Dendritic cell treated with granulocyte-macrophage colony-stimulating factor and Interleukin-4, amounts not matched to agents 40 ng/mL and 50 ng/mL, for 4 days (primary cell): ENCODE data around the gene CHST5.
A peak's percentile ranks its signal among the peaks of the same experiment; 100 is the strongest.
"Not testable (repeated sequence)": the region's sequence is repeated elsewhere in the genome, so short reads cannot be mapped to it uniquely, and the experiment has no call there.

Experiments used
- H3K27ac Mint-ChIP-seq: one replicate; pipeline ENCODE4 v1.8.0; 2022; ENCODE audit warnings: mild to moderate bottlenecking, mixed read lengths
- H3K27me3 Mint-ChIP-seq: one replicate; pipeline ENCODE4 v1.8.0; 2022; ENCODE audit warnings: mild to moderate bottlenecking, mixed read lengths
- H3K36me3 Mint-ChIP-seq: one replicate; pipeline ENCODE4 v1.8.0; 2022; ENCODE audit warnings: low read depth, mixed read lengths
- H3K4me1 Mint-ChIP-seq: one replicate; pipeline ENCODE4 v1.8.0; 2022; ENCODE audit warnings: low read depth, mixed read lengths
- H3K4me3 Mint-ChIP-seq: one replicate; pipeline ENCODE4 v1.8.0; 2022; ENCODE audit warnings: mild to moderate bottlenecking, moderate library complexity, mixed read lengths
- H3K9me3 Mint-ChIP-seq: one replicate; pipeline ENCODE4 v1.8.0; 2022; ENCODE audit warnings: mixed read lengths
- intact Hi-C: fragments of 100-400 bp; cut with micrococcal nuclease; formaldehyde crosslinking; loops from one replicate; pipeline ENCODE4 v1.15.0; 2022

The CHST5 gene

GRCh38 chr16:75565640-75566039 lies 29.7 kb upstream of the CHST5 start:
- Mint-ChIP-seq H3K27ac (peak overlapping the region; percentile 84), H3K4me3 (peak overlapping the region; percentile 96), H3K36me3 (peaks cover 39% of the 10 kb centered on the region), H3K9me3 (no peaks in the 10 kb centered on the region), H3K4me1 (peaks cover 41% of the 10 kb centered on the region), H3K27me3 (peaks cover 21% of the 10 kb centered on the region)
- intact Hi-C loops = loop anchor here (1.0 to 5.0 kb wide), 5 partner anchors 9 to 103 kb away; partner anchors contain the start of genes KARS1, TERF2IP, TMEM170A and TMEM231

GRCh38 chr16:75559564-75560372 lies 23.9 kb upstream of the CHST5 start:
- H3K4me3 Mint-ChIP-seq = no peak overlapping the region
- peak overlapping the region; percentile 31 for H3K27ac Mint-ChIP-seq
- H3K4me1 Mint-ChIP-seq = peaks cover 16% of the 10 kb centered on the region
- peaks cover 38% of the 10 kb centered on the region for H3K27me3 Mint-ChIP-seq
- H3K36me3 Mint-ChIP-seq = no peaks in the 10 kb centered on the region
- H3K9me3 Mint-ChIP-seq = no peaks in the 10 kb centered on the region
- intact Hi-C loops = loop anchor here (10.0 kb wide), 1 partner anchor 125 kb away; the partner anchor contains the start of gene CFDP1

GRCh38 chr16:75558846-75559401 lies 23.0 kb upstream of the CHST5 start:
- H3K4me1 Mint-ChIP-seq = peaks cover 16% of the 10 kb centered on the region
- H3K27ac Mint-ChIP-seq = no peak overlapping the region
- H3K36me3 Mint-ChIP-seq = no peaks in the 10 kb centered on the region
- no peak overlapping the region for H3K4me3 Mint-ChIP-seq
- H3K27me3 Mint-ChIP-seq = peaks cover 40% of the 10 kb centered on the region
- intact Hi-C loops = loop anchor here (10.0 kb wide), 1 partner anchor 124 kb away; the partner anchor contains the start of gene CFDP1
- H3K9me3 Mint-ChIP-seq = no peaks in the 10 kb centered on the region

GRCh38 chr16:75556431-75556950 lies 20.6 kb upstream of the CHST5 start:
- Mint-ChIP-seq H3K4me3 (peak overlapping the region; percentile 82), H3K27ac (peak overlapping the region; percentile 67), H3K36me3 (no peaks in the 10 kb centered on the region), H3K4me1 (peaks cover 16% of the 10 kb centered on the region), H3K9me3 (no peaks in the 10 kb centered on the region), H3K27me3 (peaks cover 35% of the 10 kb centered on the region)
- intact Hi-C loops = loop anchor here (1.0 to 10.0 kb wide), 2 partner anchors 10 to 122 kb away; partner anchors contain the start of genes CFDP1 and GABARAPL2

GRCh38 chr16:75555707-75556430 lies 20.0 kb upstream of the CHST5 start, which contains the start of gene TMEM231:
Gene TMEM231 (minus strand): TSS chr16:75556252. CDS start chr16:75556209, 43 bp downstream.
- no peaks in the 10 kb centered on the region for H3K9me3 Mint-ChIP-seq
- intact Hi-C loops = loop anchor here (1.0 to 10.0 kb wide), 2 partner anchors 10 to 121 kb away; partner anchors contain the start of genes CFDP1 and GABARAPL2
- peaks cover 16% of the 10 kb centered on the region for H3K4me1 Mint-ChIP-seq
- H3K4me3 Mint-ChIP-seq = peak within 1 kb of the TSS; percentile 82
- H3K27me3 Mint-ChIP-seq = peaks cover 32% of the 10 kb centered on the region
- H3K36me3 Mint-ChIP-seq = no peaks in the 10 kb centered on the region
- peak within 1 kb of the TSS; percentile 67 for H3K27ac Mint-ChIP-seq

GRCh38 chr16:75555213-75555706 lies 19.4 kb upstream of the CHST5 start:
- Mint-ChIP-seq H3K4me3 (peak overlapping the region; percentile 82), H3K36me3 (no peaks in the 10 kb centered on the region), H3K9me3 (no peaks in the 10 kb centered on the region), H3K4me1 (peaks cover 19% of the 10 kb centered on the region), H3K27ac (peak overlapping the region; percentile 67), H3K27me3 (peaks cover 32% of the 10 kb centered on the region)
- intact Hi-C loops = loop anchor here (10.0 kb wide), 1 partner anchor 120 kb away; the partner anchor contains the start of gene CFDP1

- peaks cover 21% of the 10 kb centered on the region for H3K27me3 Mint-ChIP-seq
- intact Hi-C loops = loop anchor here (10.0 kb wide), 1 partner anchor 118 kb away; the partner anchor contains the start of gene CFDP1
- no peak overlapping the region for H3K4me3 Mint-ChIP-seq
- no peak overlapping the region for H3K27ac Mint-ChIP-seq
- H3K36me3 Mint-ChIP-seq = no peaks in the 10 kb centered on the region
- no peaks in the 10 kb centered on the region for H3K9me3 Mint-ChIP-seq
- peaks cover 25% of the 10 kb centered on the region for H3K4me1 Mint-ChIP-seq
Measured at GRCh38 chr16:75552951-75553350, 17.0 kb upstream of the CHST5 start.

GRCh38 chr16:75550211-75550662 lies 14.3 kb upstream of the CHST5 start:
- Mint-ChIP-seq H3K4me1 (peaks cover 15% of the 10 kb centered on the region), H3K27me3 (peaks cover 19% of the 10 kb centered on the region), H3K27ac (peak overlapping the region; percentile 53), H3K9me3 (no peaks in the 10 kb centered on the region), H3K36me3 (no peaks in the 10 kb centered on the region), H3K4me3 (no peak overlapping the region)
- intact Hi-C loops = loop anchor here (1.0 to 10.0 kb wide), 4 partner anchors 17 to 115 kb away; partner anchors contain the start of genes CFDP1, GABARAPL2 and TMEM170A

- not testable (repeated sequence) for H3K27ac Mint-ChIP-seq, H3K4me3 Mint-ChIP-seq, H3K9me3 Mint-ChIP-seq, H3K36me3 Mint-ChIP-seq, H3K27me3 Mint-ChIP-seq
- intact Hi-C loops = loop anchor here (5.0 kb wide), 1 partner anchor 351 kb away; no protein-coding TSS in a partner anchor
- peaks cover 14% of the 10 kb centered on the region for H3K4me1 Mint-ChIP-seq
Measured at GRCh38 chr16:75548456-75548855, 12.5 kb upstream of the CHST5 start.

- intact Hi-C loops = loop anchor here (5.0 kb wide), 1 partner anchor 349 kb away; no protein-coding TSS in a partner anchor
- Mint-ChIP-seq H3K36me3 (no peaks in the 10 kb centered on the region), H3K4me3 (no peak overlapping the region), H3K4me1 (peaks cover 14% of the 10 kb centered on the region), H3K9me3 (no peaks in the 10 kb centered on the region), H3K27me3 (peaks cover 1% of the 10 kb centered on the region), H3K27ac (no peak overlapping the region)
Measured at GRCh38 chr16:75546293-75546692, 10.4 kb upstream of the CHST5 start.

- H3K4me3 Mint-ChIP-seq, H3K36me3 Mint-ChIP-seq, H3K9me3 Mint-ChIP-seq, H3K27ac Mint-ChIP-seq, H3K27me3 Mint-ChIP-seq: not testable (repeated sequence)
- H3K4me1 Mint-ChIP-seq = peaks cover 14% of the 10 kb centered on the region
- intact Hi-C loops = loop anchor here (5.0 kb wide), 1 partner anchor 349 kb away; no protein-coding TSS in a partner anchor
Measured at GRCh38 chr16:75545879-75546278, 10.0 kb upstream of the CHST5 start.

- H3K36me3 Mint-ChIP-seq, H3K9me3 Mint-ChIP-seq, H3K4me1 Mint-ChIP-seq, H3K27me3 Mint-ChIP-seq, H3K27ac Mint-ChIP-seq, intact Hi-C loops, H3K4me3 Mint-ChIP-seq: not testable (repeated sequence)
Measured at GRCh38 chr16:75542462-75542861, 6.6 kb upstream of the CHST5 start.

GRCh38 chr16:75541236-75541635 lies 5.3 kb upstream of the CHST5 start:
- intact Hi-C loops = no loop called here
- Mint-ChIP-seq H3K36me3 (no peaks in the 10 kb centered on the region), H3K27ac (no peak overlapping the region), H3K27me3 (no peaks in the 10 kb centered on the region), H3K9me3 (no peaks in the 10 kb centered on the region), H3K4me1 (no peaks in the 10 kb centered on the region), H3K4me3 (no peak overlapping the region)
